HG02763 (cell line): ENCODE measurements around the gene RCSD1.
"Not testable (repeated sequence)": the region's sequence is repeated elsewhere in the genome, so short reads cannot be mapped to it uniquely, and the experiment has no call there.

ENCODE experiments used
- ATAC-seq: cut with Tn5 transposase; IDR thresholded peaks from one replicate; pipeline ENCODE4 v1.9.1; 2021; ENCODE audit warnings: mild to moderate bottlenecking, moderate library complexity; ENCODE audit not compliant: unreplicated experiment

The RCSD1 gene

GRCh38 chr1:167710836-167711235, 80.8 kb downstream of the RCSD1 start:
- no peak for ATAC-seq

- no peak for ATAC-seq
These were observed 81.8 kb downstream of the RCSD1 start for GRCh38 chr1:167711797-167712196.

GRCh38 chr1:167713330-167714081, 83.5 kb downstream of the RCSD1 start:
- no peak for ATAC-seq

DNA sequence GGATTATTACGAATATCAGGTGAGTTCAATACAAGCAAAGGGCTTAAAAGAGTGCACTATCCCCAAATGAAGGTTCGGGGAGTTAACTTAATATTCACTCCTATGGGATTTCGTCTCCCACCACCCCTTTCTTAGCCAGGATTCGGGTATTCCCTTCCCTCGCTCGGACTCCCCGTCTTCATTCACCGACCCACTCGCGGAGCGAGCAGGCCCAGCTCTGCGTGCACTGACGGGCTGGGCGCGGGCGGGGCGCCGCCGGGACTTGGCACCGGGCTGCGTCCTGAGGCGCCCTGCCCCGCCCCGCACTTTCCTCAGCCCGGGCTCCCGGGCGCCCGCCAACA, 84.0 kb downstream of the RCSD1 start:
- ATAC-seq = peak; percentile 55

GRCh38 chr1:167714439-167715156, 84.6 kb downstream of the RCSD1 start:
- peak; percentile 45 for ATAC-seq

GRCh38 chr1:167715157-167715999, 85.3 kb downstream of the RCSD1 start:
- ATAC-seq = peak; percentile 45

DNA sequence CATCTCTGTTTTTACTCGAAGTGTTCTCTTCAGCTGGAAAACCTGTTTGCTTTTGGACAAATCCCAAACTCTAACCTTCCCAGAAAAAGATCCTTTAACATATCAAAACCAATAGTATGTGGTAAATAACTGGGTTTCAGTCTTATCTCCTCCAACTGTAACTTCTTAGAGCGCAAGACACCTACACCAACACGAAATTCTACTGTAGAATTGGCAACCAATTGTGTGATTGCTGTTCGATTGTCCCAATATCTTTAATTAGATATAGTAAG, 85.9 kb downstream of the RCSD1 start:
- ATAC-seq = no peak

GRCh38 chr1:167717351-167717750, 87.3 kb downstream of the RCSD1 start:
- ATAC-seq = no peak

DNA sequence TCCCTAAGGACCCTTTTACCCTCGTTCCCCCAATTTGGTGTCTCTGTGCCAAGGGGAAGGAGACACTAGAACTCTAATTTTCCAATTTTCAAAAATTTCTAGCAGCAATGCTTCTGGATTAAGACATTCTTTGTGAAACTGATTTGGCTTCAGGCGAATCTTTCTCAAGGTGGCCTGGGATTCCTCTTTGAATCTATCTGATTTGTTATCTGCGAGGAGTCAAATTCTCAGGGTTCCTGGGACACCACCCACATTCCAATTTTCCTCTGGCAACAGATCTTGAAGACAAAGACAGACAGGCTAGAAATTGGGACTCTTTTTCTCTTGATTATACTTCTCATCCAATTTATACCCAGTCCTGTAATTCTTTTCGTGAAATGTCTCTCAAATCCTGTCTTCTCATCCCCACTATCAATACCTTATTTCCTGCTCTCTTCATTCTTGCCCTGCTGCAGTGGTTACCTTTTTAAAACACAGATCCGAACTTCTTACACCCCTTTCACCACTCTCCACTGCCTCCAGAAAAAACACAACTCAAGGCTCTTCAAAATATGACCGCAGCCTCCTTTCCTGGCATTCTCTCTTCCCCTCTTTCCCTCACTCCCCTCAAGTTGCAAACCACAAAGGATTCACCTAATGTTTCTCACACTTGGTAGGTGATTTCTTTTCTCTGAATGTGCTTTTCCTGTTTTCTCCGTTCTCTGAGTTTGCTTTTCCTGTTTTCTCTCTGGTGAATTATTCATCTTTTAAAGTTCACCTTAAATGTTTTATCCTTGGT, 89.1 kb downstream of the RCSD1 start:
- ATAC-seq = no peak

DNA sequence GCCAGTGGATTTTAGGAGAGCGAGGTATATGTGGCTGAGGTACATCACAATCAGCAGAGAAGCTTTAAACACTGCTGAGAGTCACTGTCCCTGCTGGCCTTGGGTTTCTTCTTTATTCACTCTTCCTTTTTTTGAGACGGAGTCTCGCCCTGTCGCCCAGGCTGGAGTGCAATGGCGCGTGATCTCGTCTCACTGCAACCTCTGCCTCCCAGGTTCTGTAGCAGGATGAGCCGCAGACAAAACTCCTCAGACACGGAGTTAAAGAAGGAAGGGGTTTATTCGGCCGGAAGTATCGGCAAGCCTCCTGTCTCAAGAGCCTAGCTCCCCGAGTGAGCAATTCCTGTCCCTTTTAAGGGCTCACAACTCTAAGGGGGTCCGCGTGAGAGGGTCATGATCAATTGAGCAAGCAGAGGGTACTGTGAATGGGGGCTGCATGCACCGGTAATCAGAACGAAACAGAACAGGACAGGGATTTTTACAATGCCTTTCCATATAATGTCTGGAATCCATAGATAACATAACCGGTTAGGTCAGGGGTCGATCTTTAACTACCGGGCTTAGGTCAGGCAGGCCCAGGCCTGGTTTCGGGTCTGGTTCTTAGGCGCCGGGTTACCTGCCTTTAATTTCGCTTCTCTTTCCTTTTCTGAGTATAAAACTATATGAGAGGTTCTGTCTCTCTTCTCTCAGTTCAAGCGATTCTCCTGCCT, 89.8 kb downstream of the RCSD1 start:
- ATAC-seq = not testable (repeated sequence)

- ATAC-seq = no peak
These were observed 91.1 kb downstream of the RCSD1 start for GRCh38 chr1:167720965-167721616.

- ATAC-seq = peak; percentile 85
These were observed 91.7 kb downstream of the RCSD1 start, which contains the start of gene MPZL1 for GRCh38 chr1:167721617-167722151. TSS of gene MPZL1 (plus strand) at chr1:167721982. CDS start at chr1:167722152, 170 bp downstream.

- ATAC-seq = peak; percentile 26
These were observed 92.3 kb downstream of the RCSD1 start for GRCh38 chr1:167722152-167722869.

DNA sequence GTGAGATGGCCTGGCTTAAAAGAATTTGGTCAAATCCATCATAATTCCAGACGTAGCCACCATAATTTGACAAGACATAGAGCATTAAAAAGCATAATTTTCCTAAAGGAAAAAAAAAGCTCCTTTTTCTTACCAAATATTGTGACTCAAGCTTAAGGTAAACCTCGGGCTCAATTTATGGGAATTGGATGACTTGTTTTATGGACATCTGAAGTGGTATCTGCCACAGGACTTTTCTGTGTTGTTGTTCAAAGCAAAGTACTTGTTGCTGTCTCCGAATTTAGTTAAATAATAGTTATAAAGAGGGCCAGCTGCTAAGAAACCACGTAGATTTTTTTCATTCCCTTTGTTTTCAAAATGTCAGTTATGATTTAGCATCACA, 92.8 kb downstream of the RCSD1 start:
- ATAC-seq = no peak

GRCh38 chr1:167723707-167724323, 93.8 kb downstream of the RCSD1 start:
- ATAC-seq = no peak

GRCh38 chr1:167726008-167726407, 96.0 kb downstream of the RCSD1 start:
- no peak for ATAC-seq

GRCh38 chr1:167728818-167729410, 98.9 kb downstream of the RCSD1 start:
- ATAC-seq = no peak

GRCh38 chr1:167734227-167734626, 104.2 kb downstream of the RCSD1 start:
- no peak for ATAC-seq
